GM12878 (cell line): ENCODE data around the gene PKMYT1. TPM values are rescaled to one million over a fixed set of nuclear protein-coding genes. Genes with fewer than 3 reads are reported as not detected.

Experiments used
- BACH1 ChIP-seq: fragments of 450-650 bp; IDR thresholded peaks from 2 replicates; pipeline ENCODE4 v1.6.1; 2017; ENCODE audit warnings: mild to moderate bottlenecking, borderline replicate concordance
- CHD2 ChIP-seq: IDR thresholded peaks from 2 replicates; pipeline ENCODE4 v1.6.1; 2011; ENCODE audit warnings: low read depth, low read length, improper control_type of control experiment, borderline replicate concordance
- CREM ChIP-seq: IDR thresholded peaks from 2 replicates; pipeline ENCODE4 v1.6.1; 2014; ENCODE audit warnings: antibody characterized with exemption, low read depth
- EGR1 ChIP-seq, 2 experiments: IDR thresholded peaks; 1 replicate in 1 of 2; 2 replicates in 1 of 2; pipeline ENCODE4 v1.6.1; 2011 to 2012; ENCODE audit warnings: low read depth in 2 of 2, low read length in 2 of 2, borderline replicate concordance in 1 of 2, mild to moderate bottlenecking in 1 of 2, moderate library complexity in 1 of 2
- IKZF2 ChIP-seq, 2 experiments: fragments of 450-650 bp; IDR thresholded peaks; 2 replicates each; pipeline ENCODE4 v1.6.1; 2017; ENCODE audit warnings: mild to moderate bottlenecking in 2 of 2, moderate library complexity in 2 of 2
- KLF5 ChIP-seq: fragments of 450-650 bp; IDR thresholded peaks from 2 replicates; pipeline ENCODE4 v1.6.1; 2014; ENCODE audit warnings: mild to moderate bottlenecking; ENCODE audit not compliant: partially characterized antibody
- MYC ChIP-seq: IDR thresholded peaks from 2 replicates; pipeline ENCODE4 v1.6.1; 2011; ENCODE audit warnings: mild to moderate bottlenecking, low read length, moderate library complexity, inconsistent platforms; ENCODE audit not compliant: insufficient read depth, insufficient replicate concordance, insufficient read length, severe bottlenecking
- NBN ChIP-seq: fragments of 450-650 bp; IDR thresholded peaks from 2 replicates; pipeline ENCODE4 v1.6.1; 2016
- RAD51 ChIP-seq: fragments of 450-650 bp; IDR thresholded peaks from 2 replicates; pipeline ENCODE4 v1.6.1; 2016; ENCODE audit warnings: moderate library complexity, mild to moderate bottlenecking, inconsistent platforms
- RELB ChIP-seq: fragments of 450-650 bp; IDR thresholded peaks from 2 replicates; pipeline ENCODE4 v1.6.1; 2017; ENCODE audit warnings: low read depth, mild to moderate bottlenecking, moderate library complexity
- TCF3 ChIP-seq: IDR thresholded peaks from 2 replicates; pipeline ENCODE4 v1.6.1; 2012; ENCODE audit warnings: low read depth, mild to moderate bottlenecking, low read length, borderline replicate concordance; ENCODE audit not compliant: insufficient read depth
- WRNIP1 ChIP-seq: IDR thresholded peaks from 2 replicates; pipeline ENCODE4 v1.6.1; 2011; ENCODE audit warnings: low read depth, low read length, improper control_type of control experiment, borderline replicate concordance
- ZBTB33 ChIP-seq: fragments of 450-650 bp; IDR thresholded peaks from 2 replicates; pipeline ENCODE4 v1.6.1; 2017; ENCODE audit warnings: mild to moderate bottlenecking
- ZBTB4 ChIP-seq: fragments of 450-650 bp; formaldehyde crosslinking; IDR thresholded peaks from 2 replicates; pipeline ENCODE4 v1.4.0; 2022; ENCODE audit warnings: mild to moderate bottlenecking, moderate library complexity
- ZNF687 ChIP-seq: fragments of 450-650 bp; IDR thresholded peaks from 2 replicates; pipeline ENCODE4 v1.6.1; 2017; ENCODE audit warnings: mild to moderate bottlenecking, moderate library complexity
- polyA plus RNA-seq, 11 experiments: library from polyadenylated mRNA; depleted of rRNA in 4 of 11; unstranded in 6 of 11; stranded (reverse) in 5 of 11; fragments of >200 nt; fragmentation: Nextera tagmentation in 4 of 11; fragmentation: Illumina TruSeq in 1 of 11; extraction: Ambion mirVana in 4 of 11; extraction: Trizol in 1 of 11; gene quantifications; 1 replicate in 1 of 11; 2 replicates in 10 of 11; pipeline versions ENCODE4 v1.2.1 to v1.2.3, GENCODE V29; 2011 to 2016; ENCODE audit warnings: inconsistent platforms in 2 of 11, missing spikeins in 2 of 11, low read depth in 1 of 11
- total RNA-seq, 4 experiments: library from RNA; depleted of rRNA in 3 of 4; stranded (reverse); fragments of >200 nt in 3 of 4; fragmentation: Illumina TruSeq in 1 of 4; extraction: Trizol in 1 of 4; gene quantifications; 2 replicates each; pipeline versions ENCODE4 v1.2.1 to v1.2.3, GENCODE V29; 2013 to 2021

The PKMYT1 gene
- total and polyA plus RNA-seq, 10 of the 15 experiments (the other 5 are each of a cell fraction or from before 2014, with no cell fraction given) = 4.6 to 101 (median 29.9) TPM

GRCh38 chr16:3023669-3024478 is 43.6 kb upstream of the PKMYT1 start, which contains the start of the genes HCFC1R1 and THOC6 (continued):
- TF ChIP-seq ZBTB4 (CRISPR knock-in tag) (0 out of 2 replicates have a peak, but pooled peaks have one; percentile 11), TCF3 (0 out of 2 replicates have a peak, but pooled peaks have one; percentile 21), MYC (peak; percentile 45), ZBTB33 (no peak), IKZF2 (IDR thresholded peaks at IDR 0.05) (no peak), WRNIP1 (no peak), EGR1 (IDR thresholded peaks at IDR 0.05; ENCODE audit: borderline replicate concordance in 1 of 2, low read depth in 2 of 2, low read length in 2 of 2) (peak; percentile 36 to 95; a peak in 2 of 3 replicates), ZNF687 (peak; percentile 50; the same call in 1 of the 2 replicates), KLF5 (peak; percentile 34), CREM (peak; percentile 96), RAD51 (peak; percentile 92), NBN (peak; percentile 60), CHD2 (peak; percentile 96), BACH1 (peak; percentile 71; the same call in 1 of the 2 replicates), RELB (peak; percentile 72; the same call in 1 of the 2 replicates)
